NB4 (cell line): ENCODE results near the gene NOC2L.

ENCODE experiments used
- CTCF ChIP-seq: IDR thresholded peaks from one replicate; pipeline ENCODE4 v1.5.1; 2012; ENCODE audit warnings: low read depth, low read length
- MAX ChIP-seq: IDR thresholded peaks from 2 replicates; pipeline ENCODE4 v1.6.1; 2011; ENCODE audit warnings: low read depth, low read length
- POLR2A ChIP-seq: IDR thresholded peaks from 2 replicates; pipeline ENCODE4 v1.6.1; 2011; ENCODE audit warnings: mild to moderate bottlenecking; ENCODE audit not compliant: insufficient read length; ENCODE audit errors: extremely low read depth

GRCh38 chr1:972726-973458 is 13.8 kb upstream of the NOC2L start:
- TF ChIP-seq CTCF (no peak), POLR2A (no peak), MAX (no peak)
